Measurements from ENCODE around the gene ZSWIM8.
"Not testable (repeated sequence)": the region's sequence is repeated elsewhere in the genome, so short reads cannot be mapped to it uniquely, and the experiment has no call there.

ZSWIM8 gene

GRCh38 chr10:73795491-73795890 lies 10.1 kb downstream of the ZSWIM8 start:
- H3K9me3 ChIP-seq (ENCODE audit: control insufficient read depth in 5 of 5, low read length in 5 of 5); H3K27ac ChIP-seq (ENCODE audit: low read depth, low read length); H3K4me3 ChIP-seq (ENCODE audit: low read depth in 1 of 5, low read length in 5 of 5); H3K27me3 ChIP-seq (ENCODE audit: control insufficient read depth in 5 of 5, insufficient read depth in 4 of 5, low read length in 5 of 5); H3K9ac ChIP-seq (ENCODE audit: low read length in 5 of 5); H3K4me1 ChIP-seq (ENCODE audit: control insufficient read depth in 5 of 5, insufficient read depth in 5 of 5, low read length in 5 of 5): not testable (repeated sequence)
- H3K36me3 ChIP-seq (ENCODE audit: control insufficient read depth in 5 of 5, insufficient read depth in 5 of 5, low read length in 5 of 5), result peaks cover 12 to 98% (median 94%) of the 10 kb centered on the region in 5 donors

- H3K27me3 ChIP-seq (ENCODE audit: control insufficient read depth in 5 of 5, insufficient read depth in 4 of 5, low read length in 5 of 5); H3K4me1 ChIP-seq (ENCODE audit: control insufficient read depth in 5 of 5, insufficient read depth in 5 of 5, low read length in 5 of 5); H3K9ac ChIP-seq (ENCODE audit: low read length in 5 of 5); H3K4me3 ChIP-seq (ENCODE audit: low read depth in 1 of 5, low read length in 5 of 5); H3K27ac ChIP-seq (ENCODE audit: low read depth, low read length); H3K9me3 ChIP-seq (ENCODE audit: control insufficient read depth in 5 of 5, low read length in 5 of 5): not testable (repeated sequence)
- H3K36me3 ChIP-seq (ENCODE audit: control insufficient read depth in 5 of 5, insufficient read depth in 5 of 5, low read length in 5 of 5), result peaks cover 12 to 98% (median 94%) of the 10 kb centered on the region in 5 donors
These were observed 10.6 kb downstream of the ZSWIM8 start for GRCh38 chr10:73796035-73796434.

DNA sequence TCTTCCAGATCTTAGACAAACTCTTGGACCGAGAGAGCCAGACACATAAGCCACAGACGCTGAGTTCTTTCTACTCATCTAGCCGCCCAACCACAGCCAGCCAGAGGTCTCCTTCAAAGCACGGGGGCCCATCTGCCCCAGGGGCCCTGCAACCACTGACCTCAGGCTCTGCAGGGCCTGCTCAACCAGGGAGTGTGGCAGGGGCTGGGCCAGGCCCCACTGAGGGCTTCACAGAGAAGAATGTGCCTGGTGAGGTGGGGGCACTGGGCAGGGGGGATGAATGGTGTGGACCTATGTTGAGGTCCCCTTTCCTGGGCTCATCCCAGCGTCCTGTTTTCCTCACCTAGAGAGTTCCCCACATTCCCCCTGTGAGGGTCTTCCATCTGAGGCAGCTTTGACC lies 11.4 kb downstream of the ZSWIM8 start:
- H3K9me3 ChIP-seq (ENCODE audit: control insufficient read depth in 5 of 5, low read length in 5 of 5), result no peaks in the 10 kb centered on the region
- no peak overlapping the region for H3K4me3 ChIP-seq (ENCODE audit: low read depth in 1 of 5, low read length in 5 of 5)
- H3K27me3 ChIP-seq (ENCODE audit: control insufficient read depth in 5 of 5, insufficient read depth in 4 of 5, low read length in 5 of 5), result no peaks in the 10 kb centered on the region
- H3K27ac ChIP-seq (ENCODE audit: low read depth, low read length), result no peak overlapping the region
- no peak overlapping the region for H3K9ac ChIP-seq (ENCODE audit: low read length in 5 of 5)
- peaks cover 12 to 98% (median 94%) of the 10 kb centered on the region in 5 donors for H3K36me3 ChIP-seq (ENCODE audit: control insufficient read depth in 5 of 5, insufficient read depth in 5 of 5, low read length in 5 of 5)
- no peaks in the 10 kb centered on the region for H3K4me1 ChIP-seq (ENCODE audit: control insufficient read depth in 5 of 5, insufficient read depth in 5 of 5, low read length in 5 of 5)

DNA sequence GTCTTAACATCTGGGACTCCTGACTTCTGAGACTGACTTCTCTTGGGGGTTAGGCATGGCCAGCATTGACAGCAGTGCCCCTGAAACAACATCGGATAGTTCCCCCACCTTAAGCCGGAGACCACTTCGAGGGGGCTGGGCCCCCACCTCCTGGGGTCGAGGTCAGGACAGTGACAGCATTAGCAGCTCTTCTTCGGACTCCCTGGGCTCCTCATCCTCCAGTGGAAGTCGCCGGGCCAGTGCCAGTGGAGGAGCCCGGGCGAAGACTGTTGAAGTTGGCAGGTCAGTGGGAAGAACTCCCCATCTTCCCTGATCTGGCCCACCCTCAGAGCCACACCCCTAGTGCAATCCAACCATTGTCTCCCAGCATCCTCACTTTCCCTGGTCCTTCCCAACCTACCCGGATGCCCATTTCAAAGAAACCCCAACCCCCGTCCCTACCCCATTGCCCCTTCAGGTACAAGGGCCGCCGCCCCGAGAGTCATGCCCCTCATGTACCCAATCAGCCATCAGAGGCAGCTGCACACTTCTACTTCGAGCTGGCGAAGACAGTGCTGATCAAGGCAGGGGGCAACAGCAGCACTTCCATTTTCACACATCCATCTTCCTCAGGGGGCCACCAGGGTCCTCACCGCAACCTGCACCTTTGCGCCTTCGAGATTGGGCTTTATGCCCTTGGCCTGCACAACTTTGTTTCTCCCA lies 12.1 kb downstream of the ZSWIM8 start:
- no peaks in the 10 kb centered on the region for H3K27me3 ChIP-seq (ENCODE audit: control insufficient read depth in 5 of 5, insufficient read depth in 4 of 5, low read length in 5 of 5)
- H3K9me3 ChIP-seq (ENCODE audit: control insufficient read depth in 5 of 5, low read length in 5 of 5), result no peaks in the 10 kb centered on the region
- no peak overlapping the region for H3K9ac ChIP-seq (ENCODE audit: low read length in 5 of 5)
- H3K4me3 ChIP-seq (ENCODE audit: low read depth in 1 of 5, low read length in 5 of 5), result no peak overlapping the region
- H3K4me1 ChIP-seq (ENCODE audit: control insufficient read depth in 5 of 5, insufficient read depth in 5 of 5, low read length in 5 of 5), result no peaks in the 10 kb centered on the region
- no peak overlapping the region for H3K27ac ChIP-seq (ENCODE audit: low read depth, low read length)
- H3K36me3 ChIP-seq (ENCODE audit: control insufficient read depth in 5 of 5, insufficient read depth in 5 of 5, low read length in 5 of 5), result peaks cover 12 to 98% (median 94%) of the 10 kb centered on the region in 5 donors

DNA sequence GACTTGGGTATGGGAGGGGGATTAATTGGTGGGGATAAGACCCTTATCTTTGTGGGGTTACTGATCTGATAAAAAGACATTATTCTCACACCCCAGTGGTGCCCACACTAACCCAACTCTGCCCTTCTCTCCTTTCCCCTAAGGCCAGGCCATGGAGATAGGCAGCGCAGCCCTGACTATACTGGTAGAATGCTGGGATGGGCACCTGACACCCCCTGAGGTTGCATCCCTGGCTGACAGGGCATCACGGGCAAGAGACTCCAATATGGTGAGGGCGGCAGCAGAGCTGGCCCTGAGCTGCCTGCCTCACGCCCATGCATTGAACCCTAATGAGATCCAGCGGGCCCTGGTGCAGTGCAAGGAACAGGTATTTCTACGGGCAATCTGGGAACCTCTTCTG lies 12.7 kb downstream of the ZSWIM8 start:
- H3K4me3 ChIP-seq (ENCODE audit: low read depth in 1 of 5, low read length in 5 of 5), result no peak overlapping the region
- H3K36me3 ChIP-seq (ENCODE audit: control insufficient read depth in 5 of 5, insufficient read depth in 5 of 5, low read length in 5 of 5), result peaks cover 12 to 98% (median 94%) of the 10 kb centered on the region in 5 donors
- no peaks in the 10 kb centered on the region for H3K9me3 ChIP-seq (ENCODE audit: control insufficient read depth in 5 of 5, low read length in 5 of 5)
- H3K27ac ChIP-seq (ENCODE audit: low read depth, low read length), result no peak overlapping the region
- no peaks in the 10 kb centered on the region for H3K4me1 ChIP-seq (ENCODE audit: control insufficient read depth in 5 of 5, insufficient read depth in 5 of 5, low read length in 5 of 5)
- H3K27me3 ChIP-seq (ENCODE audit: control insufficient read depth in 5 of 5, insufficient read depth in 4 of 5, low read length in 5 of 5), result no peaks in the 10 kb centered on the region
- H3K9ac ChIP-seq (ENCODE audit: low read length in 5 of 5), result no peak overlapping the region

GRCh38 chr10:73798927-73799560 lies 13.6 kb downstream of the ZSWIM8 start:
- peaks cover 0 to 5% (median 0%) of the 10 kb centered on the region in 5 donors for H3K4me1 ChIP-seq (ENCODE audit: control insufficient read depth in 5 of 5, insufficient read depth in 5 of 5, low read length in 5 of 5)
- H3K36me3 ChIP-seq (ENCODE audit: control insufficient read depth in 5 of 5, insufficient read depth in 5 of 5, low read length in 5 of 5), result peaks cover 12 to 98% (median 95%) of the 10 kb centered on the region in 5 donors
- H3K27me3 ChIP-seq (ENCODE audit: control insufficient read depth in 5 of 5, insufficient read depth in 4 of 5, low read length in 5 of 5), result no peaks in the 10 kb centered on the region
- no peak overlapping the region for H3K4me3 ChIP-seq (ENCODE audit: low read depth in 1 of 5, low read length in 5 of 5)
- no peak overlapping the region for H3K27ac ChIP-seq (ENCODE audit: low read depth, low read length)
- no peak overlapping the region for H3K9ac ChIP-seq (ENCODE audit: low read length in 5 of 5)
- no peaks in the 10 kb centered on the region for H3K9me3 ChIP-seq (ENCODE audit: control insufficient read depth in 5 of 5, low read length in 5 of 5)

- Histone ChIP-seq H3K27me3 (ENCODE audit: control insufficient read depth in 5 of 5, insufficient read depth in 4 of 5, low read length in 5 of 5) (no peaks in the 10 kb centered on the region), H3K4me1 (ENCODE audit: control insufficient read depth in 5 of 5, insufficient read depth in 5 of 5, low read length in 5 of 5) (peaks cover 0 to 5% (median 0%) of the 10 kb centered on the region in 5 donors), H3K9ac (ENCODE audit: low read length in 5 of 5) (no peak overlapping the region), H3K9me3 (ENCODE audit: control insufficient read depth in 5 of 5, low read length in 5 of 5) (no peaks in the 10 kb centered on the region), H3K27ac (ENCODE audit: low read depth, low read length) (no peak overlapping the region), H3K4me3 (ENCODE audit: low read depth in 1 of 5, low read length in 5 of 5) (no peak overlapping the region), H3K36me3 (ENCODE audit: control insufficient read depth in 5 of 5, insufficient read depth in 5 of 5, low read length in 5 of 5) (peaks cover 11 to 96% (median 92%) of the 10 kb centered on the region in 5 donors)
These were observed 14.6 kb downstream of the ZSWIM8 start for GRCh38 chr10:73799899-73800559.

- Histone ChIP-seq H3K36me3 (ENCODE audit: control insufficient read depth in 5 of 5, insufficient read depth in 5 of 5, low read length in 5 of 5) (peaks cover 8 to 96% (median 90%) of the 10 kb centered on the region in 5 donors), H3K9ac (ENCODE audit: low read length in 5 of 5) (no peak overlapping the region), H3K9me3 (ENCODE audit: control insufficient read depth in 5 of 5, low read length in 5 of 5) (no peaks in the 10 kb centered on the region), H3K27ac (ENCODE audit: low read depth, low read length) (no peak overlapping the region), H3K4me1 (ENCODE audit: control insufficient read depth in 5 of 5, insufficient read depth in 5 of 5, low read length in 5 of 5) (peaks cover 0 to 5% (median 0%) of the 10 kb centered on the region in 5 donors), H3K27me3 (ENCODE audit: control insufficient read depth in 5 of 5, insufficient read depth in 4 of 5, low read length in 5 of 5) (no peaks in the 10 kb centered on the region), H3K4me3 (ENCODE audit: low read depth in 1 of 5, low read length in 5 of 5) (no peak overlapping the region)
These were observed 15.3 kb downstream of the ZSWIM8 start for GRCh38 chr10:73800560-73801252.

GRCh38 chr10:73801253-73801590 lies 15.8 kb downstream of the ZSWIM8 start:
- Histone ChIP-seq H3K27ac (ENCODE audit: low read depth, low read length) (no peak overlapping the region), H3K9ac (ENCODE audit: low read length in 5 of 5) (no peak overlapping the region), H3K9me3 (ENCODE audit: control insufficient read depth in 5 of 5, low read length in 5 of 5) (no peaks in the 10 kb centered on the region), H3K27me3 (ENCODE audit: control insufficient read depth in 5 of 5, insufficient read depth in 4 of 5, low read length in 5 of 5) (no peaks in the 10 kb centered on the region), H3K36me3 (ENCODE audit: control insufficient read depth in 5 of 5, insufficient read depth in 5 of 5, low read length in 5 of 5) (peaks cover 7 to 96% (median 92%) of the 10 kb centered on the region in 5 donors), H3K4me1 (ENCODE audit: control insufficient read depth in 5 of 5, insufficient read depth in 5 of 5, low read length in 5 of 5) (peaks cover 0 to 5% (median 0%) of the 10 kb centered on the region in 5 donors), H3K4me3 (ENCODE audit: low read depth in 1 of 5, low read length in 5 of 5) (no peak overlapping the region)

Data from subcutaneous abdominal adipose tissue (tissue), 5 donors.